ENCODE data around the gene MYLIP.

- TF ChIP-seq CTCF (IDR thresholded peaks at IDR 0.05) (no peak), POLR2A (IDR thresholded peaks at IDR 0.05) (no peak)
Observed at GRCh38 chr6:16174416-16175078, 45.7 kb downstream of the MYLIP start.
